Activated naive CD8-positive, alpha-beta T cell treated with anti-CD3 and anti-CD28 coated beads for 36 hours (primary cell): ENCODE results near the gene ARHGAP15. TPM values are rescaled to one million over a fixed set of nuclear protein-coding genes. Genes with fewer than 3 reads are reported as not detected.

Experiments
- DNase-seq: peaks from one replicate; pipeline ENCODE4 v3.0.0; 2021
- H3K27ac Mint-ChIP-seq: one replicate; pipeline ENCODE4 v1.8.0; 2022; ENCODE audit warnings: mild to moderate bottlenecking, moderate library complexity, mixed read lengths
- H3K27me3 Mint-ChIP-seq: one replicate; pipeline ENCODE4 v1.8.0; 2022; ENCODE audit warnings: mild to moderate bottlenecking, mixed read lengths
- H3K36me3 Mint-ChIP-seq: one replicate; pipeline ENCODE4 v1.8.0; 2021; ENCODE audit warnings: mild to moderate bottlenecking, mixed read lengths
- H3K4me1 Mint-ChIP-seq: one replicate; pipeline ENCODE4 v1.8.0; 2021; ENCODE audit warnings: mixed read lengths
- H3K4me3 Mint-ChIP-seq: one replicate; pipeline ENCODE4 v1.8.0; 2022; ENCODE audit warnings: mild to moderate bottlenecking, moderate library complexity, mixed read lengths
- H3K9me3 Mint-ChIP-seq: one replicate; pipeline ENCODE4 v1.8.0; 2022; ENCODE audit warnings: mixed read lengths
- total RNA-seq, 2 experiments: library from RNA; stranded (reverse); gene quantifications; one replicate each; pipeline ENCODE4 v1.2.3, GENCODE V29; 2021

The ARHGAP15 gene
- total RNA-seq, 2 experiments from 2014 or later, result 45.2 to 47.0 TPM

DNA sequence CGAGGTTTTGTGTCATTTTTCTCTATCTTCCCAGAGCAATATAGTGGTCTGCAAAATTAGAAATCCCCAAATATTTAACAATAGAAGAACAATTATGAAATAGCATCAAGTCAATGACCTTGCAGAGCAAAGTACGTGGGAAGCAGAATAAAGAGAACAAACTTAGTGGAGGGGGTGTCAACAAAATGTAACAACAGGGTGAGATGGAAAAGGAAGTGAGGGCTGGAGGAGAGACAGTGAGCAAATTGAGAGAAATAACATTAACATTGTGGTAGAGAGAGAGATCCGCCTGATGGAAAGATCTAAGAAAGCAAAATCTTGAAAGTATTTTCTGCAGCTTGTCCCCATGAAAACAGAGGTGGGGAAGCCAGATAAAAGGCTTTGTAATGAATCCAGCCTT, 23.4 kb downstream of the ARHGAP15 start:
- Mint-ChIP-seq H3K4me1 (peaks cover 70% of the 10 kb centered on the region), H3K27me3 (no peaks in the 10 kb centered on the region), H3K9me3 (no peaks in the 10 kb centered on the region), H3K27ac (peak overlapping the region; percentile 90), H3K4me3 (peak overlapping the region; percentile 70), H3K36me3 (peaks cover 30% of the 10 kb centered on the region)
- DNase-seq, result no peak

DNA sequence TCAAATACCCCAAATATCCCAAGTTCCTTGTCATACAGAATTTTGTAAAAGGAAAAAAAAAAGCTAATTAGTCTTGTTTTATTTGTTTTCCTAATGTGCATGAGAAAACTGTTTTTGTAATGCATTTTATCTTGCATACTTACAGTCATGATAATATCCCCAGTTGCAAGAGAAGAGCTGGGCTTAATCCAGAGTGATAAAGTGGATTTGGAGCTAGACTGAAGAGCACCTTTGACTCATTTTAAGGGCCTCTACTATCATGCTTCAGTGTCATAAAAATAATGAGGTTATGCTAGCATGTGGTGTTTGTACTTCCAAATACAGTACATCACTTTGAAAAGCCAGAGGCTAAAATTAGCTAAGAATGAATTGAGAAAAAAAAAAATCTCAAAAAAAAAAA, 26.4 kb downstream of the ARHGAP15 start:
- no peak for DNase-seq
- Mint-ChIP-seq H3K27me3 (no peaks in the 10 kb centered on the region), H3K36me3 (peaks cover 31% of the 10 kb centered on the region), H3K27ac (no peak overlapping the region), H3K4me1 (peaks cover 71% of the 10 kb centered on the region), H3K4me3 (no peak overlapping the region), H3K9me3 (no peaks in the 10 kb centered on the region)

DNA sequence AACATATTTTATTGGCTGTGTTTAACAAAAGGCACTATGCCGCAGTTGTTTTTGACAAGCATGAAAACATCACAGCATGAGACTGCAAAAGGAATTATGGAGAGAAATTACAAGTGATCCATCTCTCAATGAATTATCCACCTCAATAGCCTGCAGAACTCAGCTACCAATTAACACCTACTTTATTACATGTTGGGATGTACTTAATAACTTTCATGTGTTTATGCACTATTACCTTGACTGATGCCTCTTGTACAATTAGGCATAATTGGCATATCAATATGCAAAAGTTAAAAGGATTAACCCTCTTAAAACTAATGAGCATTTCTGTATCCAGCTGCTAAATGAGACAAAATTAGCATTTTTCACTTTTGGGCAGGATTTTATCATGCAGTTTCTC, 27.8 kb downstream of the ARHGAP15 start:
- Mint-ChIP-seq H3K9me3 (no peaks in the 10 kb centered on the region), H3K4me1 (peaks cover 71% of the 10 kb centered on the region), H3K36me3 (peaks cover 30% of the 10 kb centered on the region), H3K27ac (no peak overlapping the region), H3K27me3 (no peaks in the 10 kb centered on the region), H3K4me3 (no peak overlapping the region)
- no peak for DNase-seq

DNA sequence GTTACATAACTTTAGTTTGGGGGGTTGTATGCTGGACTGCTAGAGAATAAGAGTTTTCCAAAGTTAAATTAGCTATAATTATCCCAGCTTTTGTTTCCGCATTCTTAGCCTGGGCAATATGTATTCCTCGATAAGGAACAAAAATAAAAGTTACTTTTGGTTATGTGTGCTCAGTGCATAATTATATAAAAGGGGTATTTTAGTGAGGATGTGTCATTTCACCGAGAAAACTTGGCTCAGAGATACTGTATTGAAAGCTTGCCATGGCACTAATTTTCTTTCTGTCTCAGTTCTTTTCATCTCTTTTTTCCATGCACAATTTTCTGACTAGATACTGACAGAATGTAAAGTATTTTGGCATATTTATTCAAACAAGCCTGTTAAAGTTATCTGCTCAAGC, 28.2 kb downstream of the ARHGAP15 start:
- Mint-ChIP-seq H3K27me3 (no peaks in the 10 kb centered on the region), H3K4me3 (no peak overlapping the region), H3K27ac (peak overlapping the region; percentile 80), H3K36me3 (peaks cover 28% of the 10 kb centered on the region), H3K4me1 (peaks cover 70% of the 10 kb centered on the region), H3K9me3 (no peaks in the 10 kb centered on the region)
- no peak for DNase-seq

DNA sequence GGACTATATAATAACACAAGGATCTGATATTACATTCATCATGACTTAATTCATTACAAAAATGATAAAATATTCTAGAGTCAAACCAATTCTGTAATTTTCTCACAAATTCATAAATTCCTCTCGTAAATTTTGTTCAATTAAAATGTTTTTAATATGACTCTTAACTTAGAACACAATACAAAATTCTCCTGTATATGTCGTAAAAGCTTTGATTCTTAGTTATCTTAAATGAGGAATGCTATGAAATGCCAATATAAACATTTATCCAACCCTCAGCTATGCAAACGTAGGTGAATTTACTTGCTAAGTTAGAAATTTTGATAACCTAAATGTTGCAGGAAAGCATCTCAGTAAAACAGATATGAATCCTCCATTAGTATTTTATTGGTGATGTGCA, 28.9 kb downstream of the ARHGAP15 start:
- Mint-ChIP-seq H3K4me1 (peaks cover 68% of the 10 kb centered on the region), H3K27ac (no peak overlapping the region), H3K4me3 (no peak overlapping the region), H3K27me3 (no peaks in the 10 kb centered on the region), H3K36me3 (peaks cover 26% of the 10 kb centered on the region), H3K9me3 (no peaks in the 10 kb centered on the region)
- no peak for DNase-seq

DNA sequence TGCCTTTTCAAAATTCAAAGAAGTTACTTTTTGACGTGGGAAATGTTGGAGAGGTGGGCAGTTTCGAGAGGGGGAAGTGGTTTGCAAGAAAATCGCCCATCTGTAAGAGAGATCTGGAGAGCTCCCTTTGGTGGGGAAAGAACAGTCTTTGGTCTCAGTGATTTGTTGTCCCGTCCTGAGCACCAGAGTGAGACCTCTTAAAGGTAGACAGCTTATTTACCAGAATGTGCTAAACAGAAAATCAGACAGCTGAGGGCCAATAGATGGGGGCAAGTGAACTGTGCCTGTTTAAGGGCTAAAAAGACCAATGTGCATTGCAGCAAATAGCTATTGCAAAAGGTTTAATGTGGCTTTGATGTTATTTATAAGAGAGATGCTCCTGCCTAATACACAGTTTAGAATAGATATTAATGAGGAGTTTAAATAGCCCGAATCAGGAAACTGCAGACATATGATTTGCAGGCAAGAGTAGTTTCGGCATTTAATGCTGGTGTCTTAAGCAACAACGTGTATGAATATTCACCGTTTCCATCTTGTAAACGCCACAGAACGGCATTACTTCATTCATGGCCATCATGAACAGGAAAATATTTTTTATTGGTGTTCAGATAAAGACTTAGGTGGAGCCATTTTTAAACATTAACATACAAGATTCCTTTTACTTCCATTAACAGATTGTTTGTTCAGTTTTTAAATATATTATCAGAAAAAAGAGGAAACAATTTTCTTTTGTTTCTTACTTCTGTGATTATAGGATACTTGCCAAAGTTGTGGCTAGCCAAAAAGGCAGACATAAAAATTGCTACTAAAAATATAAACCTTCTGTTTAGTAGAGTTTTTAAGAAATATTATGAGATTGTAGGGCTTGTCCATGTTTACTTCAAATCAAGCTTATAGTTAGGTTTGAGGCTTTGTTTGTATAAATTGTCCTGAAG, 29.6 kb downstream of the ARHGAP15 start:
- H3K4me3 Mint-ChIP-seq, result peak overlapping the region; percentile 5
- no peaks in the 10 kb centered on the region for H3K27me3 Mint-ChIP-seq
- no peak for DNase-seq
- peak overlapping the region; percentile 58 for H3K27ac Mint-ChIP-seq
- no peaks in the 10 kb centered on the region for H3K9me3 Mint-ChIP-seq
- peaks cover 71% of the 10 kb centered on the region for H3K4me1 Mint-ChIP-seq
- H3K36me3 Mint-ChIP-seq, result peaks cover 28% of the 10 kb centered on the region

DNA sequence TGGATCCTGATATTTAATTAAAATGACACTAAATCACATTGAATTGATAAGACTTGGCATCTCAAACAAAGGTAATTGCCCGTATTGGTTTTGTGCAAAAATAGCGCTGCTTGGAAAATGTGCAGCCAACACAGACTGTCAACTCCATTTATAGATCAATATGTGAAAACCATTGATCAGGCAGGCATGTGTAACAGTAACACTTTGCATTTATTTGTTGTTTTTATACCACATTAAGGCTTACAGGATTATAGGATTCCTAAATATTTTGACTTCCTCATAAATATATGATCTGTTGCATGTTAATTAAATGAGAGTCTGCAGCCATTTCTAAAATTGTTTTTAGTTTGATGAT, 30.2 kb downstream of the ARHGAP15 start:
- H3K9me3 Mint-ChIP-seq, result no peaks in the 10 kb centered on the region
- no peak overlapping the region for H3K4me3 Mint-ChIP-seq
- DNase-seq, result no peak
- no peaks in the 10 kb centered on the region for H3K27me3 Mint-ChIP-seq
- H3K27ac Mint-ChIP-seq, result peak overlapping the region; percentile 47
- H3K4me1 Mint-ChIP-seq, result peaks cover 71% of the 10 kb centered on the region
- peaks cover 28% of the 10 kb centered on the region for H3K36me3 Mint-ChIP-seq

DNA sequence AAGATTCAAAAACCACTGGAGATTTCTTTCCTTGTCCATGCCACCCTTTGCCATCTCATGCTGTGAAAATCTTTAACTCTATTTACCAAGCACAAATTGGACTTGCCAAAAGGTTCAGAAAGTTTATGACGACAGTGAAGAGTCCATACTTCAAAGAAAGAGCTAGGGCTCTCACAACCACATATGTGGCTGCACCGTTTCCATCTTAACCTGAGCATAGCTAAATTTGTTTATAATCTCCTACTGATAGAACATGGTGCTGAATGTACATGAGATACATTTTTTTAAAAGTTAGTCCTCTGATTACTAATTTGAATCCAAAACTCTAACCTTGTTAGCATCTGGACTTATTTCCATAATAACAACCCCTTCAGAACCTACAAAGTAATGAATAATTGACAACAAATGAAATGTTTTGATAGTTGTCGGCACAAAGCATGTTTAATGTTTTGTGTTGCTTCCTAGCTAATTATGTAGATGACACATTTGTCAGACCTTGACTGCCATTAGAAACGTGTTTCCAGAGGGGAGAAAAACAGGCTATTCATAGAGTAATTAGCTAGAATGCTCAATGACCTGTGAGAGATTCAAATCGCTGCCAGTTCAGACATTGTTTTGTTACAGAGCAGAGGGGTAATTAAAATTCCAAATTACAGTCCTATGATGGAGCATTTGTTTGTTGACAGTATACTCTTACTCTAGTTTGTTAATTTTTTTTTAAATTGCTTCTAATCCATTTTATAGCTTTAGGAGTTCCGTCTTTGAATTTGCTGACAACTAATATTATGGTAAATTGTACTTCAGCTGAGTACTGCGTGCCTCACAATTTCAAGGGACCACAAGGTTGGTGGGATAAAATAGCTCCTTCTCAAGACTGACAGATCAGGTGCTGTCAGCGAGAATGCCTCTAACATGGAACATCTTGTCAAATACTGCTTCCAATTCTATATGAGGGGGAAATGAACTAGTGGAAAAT, 31.8 kb downstream of the ARHGAP15 start:
- no peaks in the 10 kb centered on the region for H3K27me3 Mint-ChIP-seq
- peaks cover 76% of the 10 kb centered on the region for H3K4me1 Mint-ChIP-seq
- H3K4me3 Mint-ChIP-seq, result peak overlapping the region; percentile 27
- no peaks in the 10 kb centered on the region for H3K9me3 Mint-ChIP-seq
- DNase-seq, result no peak
- H3K27ac Mint-ChIP-seq, result peak overlapping the region; percentile 55
- H3K36me3 Mint-ChIP-seq, result peaks cover 23% of the 10 kb centered on the region

DNA sequence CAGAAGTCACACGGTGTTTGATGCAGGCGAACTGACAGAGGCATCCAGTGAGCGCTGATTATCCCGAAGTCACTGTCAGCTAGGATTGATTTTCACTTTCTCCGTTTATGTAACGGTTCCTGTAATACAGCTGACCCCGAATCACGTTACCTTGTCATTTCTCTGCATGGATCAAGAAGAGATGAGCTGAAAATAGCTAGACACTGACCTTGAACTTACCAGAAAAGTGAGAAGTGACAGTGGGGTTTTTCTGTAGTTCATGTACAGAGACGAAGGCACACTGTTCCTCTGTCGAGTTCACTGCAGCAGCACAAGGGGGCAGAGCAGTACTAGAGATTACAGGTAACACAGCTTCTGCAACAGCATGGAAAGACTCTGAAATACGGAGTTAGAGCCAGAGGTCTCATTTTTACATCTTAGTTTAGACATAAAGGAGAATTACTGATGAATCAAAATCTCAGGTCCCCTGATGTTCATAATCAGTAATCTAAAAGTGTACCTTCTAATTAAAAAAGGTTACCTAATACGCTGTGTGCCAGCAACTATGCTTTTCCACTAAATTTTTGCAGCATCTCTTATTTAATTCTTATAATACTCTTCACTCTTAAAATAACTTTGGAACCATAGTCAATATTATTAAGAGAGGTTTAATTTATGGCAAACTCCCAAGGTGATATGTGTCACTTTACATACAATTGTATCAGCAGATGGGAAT, 33.1 kb downstream of the ARHGAP15 start:
- Mint-ChIP-seq H3K9me3 (no peaks in the 10 kb centered on the region), H3K4me1 (peaks cover 77% of the 10 kb centered on the region), H3K4me3 (no peak overlapping the region), H3K27ac (peak overlapping the region; percentile 51), H3K27me3 (no peaks in the 10 kb centered on the region), H3K36me3 (peaks cover 22% of the 10 kb centered on the region)
- peak; percentile 39 for DNase-seq

DNA sequence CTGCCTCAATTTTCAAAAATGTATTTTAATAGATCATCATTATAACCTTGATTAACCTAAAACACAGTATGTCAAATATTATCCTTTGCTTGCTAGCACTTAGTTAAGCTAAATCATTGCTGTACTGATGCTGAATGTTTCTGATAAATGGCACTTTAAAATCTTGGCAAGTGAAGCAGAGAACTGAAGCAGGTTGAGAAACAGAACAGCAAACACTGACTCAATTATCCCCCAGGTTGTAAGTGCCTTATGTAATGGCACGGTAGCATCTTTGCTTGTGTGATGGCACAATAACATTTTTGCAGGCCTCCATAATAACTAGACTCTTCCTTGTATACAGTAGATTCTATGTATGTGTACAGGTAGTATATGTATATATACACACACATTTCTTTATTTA, 33.8 kb downstream of the ARHGAP15 start:
- peaks cover 20% of the 10 kb centered on the region for H3K36me3 Mint-ChIP-seq
- peaks cover 74% of the 10 kb centered on the region for H3K4me1 Mint-ChIP-seq
- H3K9me3 Mint-ChIP-seq, result no peaks in the 10 kb centered on the region

DNA sequence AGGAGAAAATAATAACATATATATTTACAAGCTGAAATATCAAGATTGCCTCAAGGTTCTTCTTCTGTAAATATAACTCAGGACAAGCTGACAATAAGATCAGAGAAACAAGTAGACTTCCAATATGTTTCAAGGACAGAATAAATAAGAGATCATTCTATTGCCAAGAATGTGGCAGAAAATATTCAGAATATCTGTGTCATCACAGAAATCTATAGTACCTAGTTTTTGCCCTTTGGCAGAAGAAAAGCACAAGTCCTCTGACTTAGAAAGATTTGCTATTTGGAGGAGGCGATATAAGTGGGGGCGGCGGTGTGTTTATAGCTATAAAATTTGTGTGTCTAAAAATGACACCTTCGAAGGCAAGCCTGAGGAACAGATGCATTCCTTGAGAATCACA, 34.3 kb downstream of the ARHGAP15 start:
- H3K9me3 Mint-ChIP-seq, result no peaks in the 10 kb centered on the region
- H3K27me3 Mint-ChIP-seq, result no peaks in the 10 kb centered on the region
- H3K27ac Mint-ChIP-seq, result no peak overlapping the region
- no peak for DNase-seq
- H3K4me3 Mint-ChIP-seq, result no peak overlapping the region
- H3K36me3 Mint-ChIP-seq, result peaks cover 18% of the 10 kb centered on the region
- peaks cover 69% of the 10 kb centered on the region for H3K4me1 Mint-ChIP-seq

More for the DNA sequence above, 33.8 kb downstream of the ARHGAP15 start:
- DNase-seq, result no peak
- Mint-ChIP-seq H3K27ac (no peak overlapping the region), H3K4me3 (no peak overlapping the region), H3K27me3 (no peaks in the 10 kb centered on the region)

DNA sequence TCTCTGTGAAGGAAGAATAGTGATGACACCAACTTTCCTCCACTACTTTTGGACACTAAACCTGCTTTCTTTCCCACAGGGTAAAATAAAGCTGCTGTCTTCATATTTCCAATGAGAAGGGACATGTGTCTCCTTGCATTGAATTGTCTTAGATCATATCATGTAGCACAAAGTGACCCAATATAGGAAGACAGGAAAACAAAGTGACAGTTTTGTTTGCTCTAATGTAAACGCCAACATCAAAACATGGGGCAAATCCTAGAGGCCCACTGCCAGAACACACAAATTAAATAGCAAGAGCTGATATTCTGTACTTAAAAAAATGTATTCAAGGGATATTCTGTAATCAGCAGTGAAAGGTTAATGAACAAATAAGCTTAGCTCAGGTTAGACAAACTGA, 36.1 kb downstream of the ARHGAP15 start:
- peaks cover 26% of the 10 kb centered on the region for H3K36me3 Mint-ChIP-seq
- peaks cover 65% of the 10 kb centered on the region for H3K4me1 Mint-ChIP-seq
- H3K4me3 Mint-ChIP-seq, result no peak overlapping the region
- no peak for DNase-seq
- H3K27me3 Mint-ChIP-seq, result no peaks in the 10 kb centered on the region
- no peaks in the 10 kb centered on the region for H3K9me3 Mint-ChIP-seq
- H3K27ac Mint-ChIP-seq, result no peak overlapping the region

DNA sequence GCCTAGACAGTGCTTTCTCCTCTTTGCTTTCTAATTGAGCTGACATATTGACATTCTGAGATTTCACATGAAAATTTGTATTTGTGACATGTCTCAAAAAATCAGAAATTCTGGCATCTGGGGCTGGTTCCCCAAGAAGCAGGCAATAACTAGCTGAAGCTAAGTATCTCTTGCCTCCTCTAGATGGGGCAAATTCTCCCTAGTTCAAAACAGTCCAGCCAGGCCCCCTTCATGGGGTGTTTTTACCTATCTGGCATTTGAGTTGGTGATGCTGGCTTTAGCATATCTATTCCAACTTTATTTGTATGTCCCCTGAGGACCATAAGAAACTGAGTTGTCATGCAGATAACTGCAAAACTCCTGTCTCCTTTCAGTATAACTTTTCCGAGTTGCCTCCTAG, 39.9 kb downstream of the ARHGAP15 start:
- H3K27ac Mint-ChIP-seq, result no peak overlapping the region
- no peak overlapping the region for H3K4me3 Mint-ChIP-seq
- no peak for DNase-seq
- H3K4me1 Mint-ChIP-seq, result peaks cover 57% of the 10 kb centered on the region
- no peaks in the 10 kb centered on the region for H3K9me3 Mint-ChIP-seq
- no peaks in the 10 kb centered on the region for H3K27me3 Mint-ChIP-seq
- peaks cover 36% of the 10 kb centered on the region for H3K36me3 Mint-ChIP-seq

DNA sequence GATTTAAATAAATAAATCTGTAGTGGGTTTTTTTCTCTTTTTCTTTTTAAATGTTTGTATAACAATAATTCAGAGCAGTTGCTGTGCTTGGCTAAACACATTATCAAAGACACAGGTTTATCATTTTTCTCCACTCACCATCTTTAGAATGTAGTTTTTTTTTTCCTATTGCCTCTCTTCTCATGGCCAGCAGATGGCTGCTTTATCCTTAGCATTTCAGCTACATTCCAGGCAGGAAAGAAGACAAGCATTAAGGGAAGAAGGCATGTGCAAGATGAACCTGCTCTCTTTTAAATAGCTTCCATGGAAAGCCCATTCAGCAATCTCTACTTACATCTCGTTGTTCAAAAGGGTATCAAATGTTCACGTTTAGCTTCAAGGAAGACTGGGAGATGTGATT, 42.6 kb downstream of the ARHGAP15 start:
- Mint-ChIP-seq H3K4me1 (peaks cover 58% of the 10 kb centered on the region), H3K4me3 (no peak overlapping the region), H3K27me3 (no peaks in the 10 kb centered on the region), H3K9me3 (no peaks in the 10 kb centered on the region), H3K36me3 (peaks cover 34% of the 10 kb centered on the region), H3K27ac (no peak overlapping the region)
- DNase-seq, result no peak

DNA sequence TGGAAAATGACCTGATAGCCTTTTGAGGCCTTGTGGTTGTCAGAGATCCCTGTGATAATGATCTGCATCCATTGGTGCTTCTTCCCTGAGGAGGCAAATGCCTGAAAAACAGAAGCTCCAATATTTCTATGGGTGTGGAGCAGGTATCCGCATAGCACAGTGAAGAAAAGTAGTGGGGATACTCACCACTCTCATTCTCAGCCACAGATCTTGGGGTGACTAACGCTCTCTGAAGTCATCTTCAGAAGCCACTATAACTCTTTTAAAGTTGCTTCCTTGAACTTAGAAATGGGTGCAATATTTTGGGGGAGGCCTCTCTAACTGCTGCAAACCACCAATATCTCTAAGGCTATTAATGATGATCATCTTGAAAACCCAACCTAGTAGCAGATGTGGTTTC, 46.2 kb downstream of the ARHGAP15 start:
- peak overlapping the region; percentile 63 for H3K27ac Mint-ChIP-seq
- no peak for DNase-seq
- H3K9me3 Mint-ChIP-seq, result peaks cover 1% of the 10 kb centered on the region
- no peak overlapping the region for H3K4me3 Mint-ChIP-seq
- peaks cover 50% of the 10 kb centered on the region for H3K4me1 Mint-ChIP-seq
- no peaks in the 10 kb centered on the region for H3K27me3 Mint-ChIP-seq
- H3K36me3 Mint-ChIP-seq, result peaks cover 30% of the 10 kb centered on the region
